Stimulated activated naive CD8-positive, alpha-beta T cell treated with anti-CD3 and anti-CD28 coated beads, Interleukin-15, amount 100 ng/mL, for 72 hours (primary cell): ENCODE results near the gene CCDC191.

ENCODE experiments used
- ATAC-seq: fragments of 150-1000 bp; cut with Tn5 transposase; 2 replicates; pipeline ENCODE4 v1.10.0; 2021; ENCODE audit warnings: mild to moderate bottlenecking, moderate library complexity
- DNase-seq, 2 donors: peaks; one replicate each; pipeline ENCODE4 v3.0.0; 2021 to 2022
- H3K27ac Mint-ChIP-seq, 2 donors: one replicate each; pipeline ENCODE4 v1.8.0; 2022; ENCODE audit warnings: mild to moderate bottlenecking in 2 of 2, mixed read lengths in 2 of 2, moderate library complexity in 2 of 2
- H3K27me3 Mint-ChIP-seq: one replicate; pipeline ENCODE4 v1.8.0; 2022; ENCODE audit warnings: mixed read lengths
- H3K4me1 Mint-ChIP-seq: one replicate; pipeline ENCODE4 v1.8.0; 2022; ENCODE audit warnings: mild to moderate bottlenecking, mixed read lengths
- H3K4me3 Mint-ChIP-seq, 2 donors: one replicate each; pipeline ENCODE4 v1.8.0; 2022; ENCODE audit warnings: mild to moderate bottlenecking in 2 of 2, mixed read lengths in 2 of 2, moderate library complexity in 1 of 2
- H3K9me3 Mint-ChIP-seq, 2 donors: one replicate each; pipeline ENCODE4 v1.8.0; 2022; ENCODE audit warnings: mixed read lengths in 2 of 2

CCDC191 gene

GRCh38 chr3:114076711-114077110 lies 20.4 kb upstream of the CCDC191 start:
- DNase-seq (no peak), ATAC-seq (no peak)
- H3K4me3 Mint-ChIP-seq: no peak overlapping the region
- no peaks in the 10 kb centered on the region for H3K4me1 Mint-ChIP-seq
- H3K9me3 Mint-ChIP-seq: no peaks in the 10 kb centered on the region
- no peaks in the 10 kb centered on the region for H3K27me3 Mint-ChIP-seq
- no peak overlapping the region for H3K27ac Mint-ChIP-seq

- no peak overlapping the region for H3K27ac Mint-ChIP-seq
- ATAC-seq: no peak
- H3K4me1 Mint-ChIP-seq: no peaks in the 10 kb centered on the region
- no peak for DNase-seq
- H3K27me3 Mint-ChIP-seq: no peaks in the 10 kb centered on the region
- no peaks in the 10 kb centered on the region for H3K9me3 Mint-ChIP-seq
- H3K4me3 Mint-ChIP-seq: no peak overlapping the region
Measured at GRCh38 chr3:114071786-114072185, 15.5 kb upstream of the CCDC191 start.

- Mint-ChIP-seq H3K4me1 (no peaks in the 10 kb centered on the region), H3K27me3 (no peaks in the 10 kb centered on the region), H3K9me3 (no peaks in the 10 kb centered on the region), H3K27ac (no peak overlapping the region), H3K4me3 (no peak overlapping the region)
- DNase-seq (no peak), ATAC-seq (no peak)
Measured at GRCh38 chr3:114068336-114068735, 12.0 kb upstream of the CCDC191 start.

GRCh38 chr3:114067804-114068203 lies 11.5 kb upstream of the CCDC191 start:
- Mint-ChIP-seq H3K27ac (no peak overlapping the region), H3K4me3 (no peak overlapping the region), H3K27me3 (no peaks in the 10 kb centered on the region), H3K9me3 (no peaks in the 10 kb centered on the region), H3K4me1 (no peaks in the 10 kb centered on the region)
- ATAC-seq (no peak), DNase-seq (no peak)

GRCh38 chr3:114060906-114061655 lies 4.8 kb upstream of the CCDC191 start:
- no peaks in the 10 kb centered on the region for H3K9me3 Mint-ChIP-seq
- no peaks in the 10 kb centered on the region for H3K27me3 Mint-ChIP-seq
- ATAC-seq: no peak
- H3K27ac Mint-ChIP-seq: no peak overlapping the region
- DNase-seq: no peak
- no peak overlapping the region for H3K4me3 Mint-ChIP-seq
- peaks cover 48% of the 10 kb centered on the region for H3K4me1 Mint-ChIP-seq

- H3K4me1 Mint-ChIP-seq: peaks cover 57% of the 10 kb centered on the region
- H3K27me3 Mint-ChIP-seq: no peaks in the 10 kb centered on the region
- H3K9me3 Mint-ChIP-seq: no peaks in the 10 kb centered on the region
- H3K27ac Mint-ChIP-seq: no peak overlapping the region
- no peak for DNase-seq
- peak overlapping the region; percentile 57 to 66 for H3K4me3 Mint-ChIP-seq
- ATAC-seq: no peak
Measured at GRCh38 chr3:114058646-114059045, 2.3 kb upstream of the CCDC191 start.

- ATAC-seq (peak; percentile 19), DNase-seq (no peak)
- Mint-ChIP-seq H3K27me3 (no peaks in the 10 kb centered on the region), H3K4me1 (peaks cover 50% of the 10 kb centered on the region), H3K4me3 (peak overlapping the region; percentile 88 to 96), H3K9me3 (no peaks in the 10 kb centered on the region), H3K27ac (peak overlapping the region; percentile 91 to 95)
Measured at GRCh38 chr3:114057011-114057347, 653 bp upstream of the CCDC191 start.

- Mint-ChIP-seq H3K27me3 (no peaks in the 10 kb centered on the region), H3K9me3 (no peaks in the 10 kb centered on the region), H3K27ac (no peak overlapping the region), H3K4me1 (peaks cover 9% of the 10 kb centered on the region), H3K4me3 (no peak overlapping the region)
- DNase-seq (no peak), ATAC-seq (no peak)
Measured at GRCh38 chr3:114052216-114052615, 4.1 kb downstream of the CCDC191 start.

GRCh38 chr3:114043205-114043604 lies 13.1 kb downstream of the CCDC191 start:
- Mint-ChIP-seq H3K27me3 (peaks cover 7% of the 10 kb centered on the region), H3K9me3 (no peaks in the 10 kb centered on the region), H3K4me1 (no peaks in the 10 kb centered on the region), H3K27ac (no peak overlapping the region), H3K4me3 (no peak overlapping the region)
- no peak for DNase-seq
- no peak for ATAC-seq

GRCh38 chr3:114035896-114036295 lies 20.4 kb downstream of the CCDC191 start:
- H3K4me3 Mint-ChIP-seq: no peak overlapping the region
- H3K9me3 Mint-ChIP-seq: no peaks in the 10 kb centered on the region
- DNase-seq (no peak), ATAC-seq (no peak)
- no peak overlapping the region for H3K27ac Mint-ChIP-seq
- H3K4me1 Mint-ChIP-seq: no peaks in the 10 kb centered on the region
- no peaks in the 10 kb centered on the region for H3K27me3 Mint-ChIP-seq

- H3K9me3 Mint-ChIP-seq: no peaks in the 10 kb centered on the region
- no peak for ATAC-seq
- DNase-seq: no peak
- no peak overlapping the region for H3K27ac Mint-ChIP-seq
- H3K4me1 Mint-ChIP-seq: no peaks in the 10 kb centered on the region
- no peak overlapping the region for H3K4me3 Mint-ChIP-seq
- no peaks in the 10 kb centered on the region for H3K27me3 Mint-ChIP-seq
Measured at GRCh38 chr3:114034787-114035545, 21.4 kb downstream of the CCDC191 start.

GRCh38 chr3:114034211-114034610 lies 22.1 kb downstream of the CCDC191 start:
- H3K4me3 Mint-ChIP-seq: no peak overlapping the region
- no peak overlapping the region for H3K27ac Mint-ChIP-seq
- ATAC-seq: no peak
- no peaks in the 10 kb centered on the region for H3K27me3 Mint-ChIP-seq
- no peak for DNase-seq
- H3K4me1 Mint-ChIP-seq: no peaks in the 10 kb centered on the region
- no peaks in the 10 kb centered on the region for H3K9me3 Mint-ChIP-seq

- Mint-ChIP-seq H3K27me3 (no peaks in the 10 kb centered on the region), H3K27ac (no peak overlapping the region), H3K4me3 (no peak overlapping the region), H3K9me3 (no peaks in the 10 kb centered on the region), H3K4me1 (no peaks in the 10 kb centered on the region)
- no peak for ATAC-seq
- DNase-seq: no peak
Measured at GRCh38 chr3:114033721-114034120, 22.6 kb downstream of the CCDC191 start.

- DNase-seq (no peak), ATAC-seq (no peak)
- no peak overlapping the region for H3K4me3 Mint-ChIP-seq
- H3K27ac Mint-ChIP-seq: no peak overlapping the region
- no peaks in the 10 kb centered on the region for H3K27me3 Mint-ChIP-seq
- H3K9me3 Mint-ChIP-seq: no peaks in the 10 kb centered on the region
- no peaks in the 10 kb centered on the region for H3K4me1 Mint-ChIP-seq
Measured at GRCh38 chr3:114026331-114026730, 30.0 kb downstream of the CCDC191 start.

- no peak overlapping the region for H3K27ac Mint-ChIP-seq
- no peak overlapping the region for H3K4me3 Mint-ChIP-seq
Measured at GRCh38 chr3:114025451-114025850, 30.9 kb downstream of the CCDC191 start.

GRCh38 chr3:114022145-114022802 lies 34.1 kb downstream of the CCDC191 start:
- H3K27me3 Mint-ChIP-seq: no peaks in the 10 kb centered on the region
- ATAC-seq: no peak
- H3K4me3 Mint-ChIP-seq: no peak overlapping the region

More at GRCh38 chr3:114025451-114025850, 30.9 kb downstream of the CCDC191 start:
- Mint-ChIP-seq H3K27me3 (no peaks in the 10 kb centered on the region), H3K9me3 (no peaks in the 10 kb centered on the region), H3K4me1 (peaks cover 2% of the 10 kb centered on the region)
- DNase-seq: no peak
- no peak for ATAC-seq

More at GRCh38 chr3:114022145-114022802, 34.1 kb downstream of the CCDC191 start:
- H3K9me3 Mint-ChIP-seq: no peaks in the 10 kb centered on the region
- no peak overlapping the region for H3K27ac Mint-ChIP-seq
- H3K4me1 Mint-ChIP-seq: peaks cover 5% of the 10 kb centered on the region
- DNase-seq: no peak
